ENCODE results near the gene LGALS9. TPM values are rescaled to one million over a fixed set of nuclear protein-coding genes. Genes with fewer than 3 reads are reported as not detected.
"Not testable (repeated sequence)": the region's sequence is repeated elsewhere in the genome, so short reads cannot be mapped to it uniquely, and the experiment has no call there.

The LGALS9 gene
- total RNA-seq, 1 donor from 2014 or later: 9.4 TPM

DNA sequence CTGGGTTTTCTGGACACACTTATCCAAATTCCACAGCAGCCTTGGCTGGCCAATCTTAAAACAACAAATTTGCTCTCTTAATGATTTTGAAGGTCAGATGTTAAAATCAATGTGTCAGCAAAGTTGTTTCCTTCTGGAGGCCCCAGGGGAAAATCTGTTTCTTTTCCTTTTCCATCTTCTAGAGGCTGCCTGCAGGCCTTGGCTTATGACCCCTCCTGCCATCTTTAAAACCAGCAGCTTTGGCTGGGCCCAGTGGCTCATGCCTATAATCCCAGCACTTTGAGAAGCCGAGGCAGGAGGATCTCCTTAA, 3.0 kb downstream of the LGALS9 start:
- Histone ChIP-seq H4K20me1 (ENCODE audit: insufficient read depth, low read length) (peaks cover 4% of the 10 kb centered on the region), H3K4me3 (ENCODE audit: insufficient read depth, low read depth, low read length) (no peak overlapping the region), H3K4me1 (ENCODE audit: insufficient read depth, low read length) (peaks cover 8% of the 10 kb centered on the region), H2AFZ (ENCODE audit: low read depth, low read length) (no peak overlapping the region), H3K36me3 (ENCODE audit: insufficient read depth, low read length) (no peaks in the 10 kb centered on the region), H3K9me3 (ENCODE audit: insufficient read depth, low read depth, low read length) (no peaks in the 10 kb centered on the region), H3K27me3 (ENCODE audit: insufficient read depth, low read length) (no peaks in the 10 kb centered on the region), H3K9ac (ENCODE audit: low read length) (no peak overlapping the region), H3K4me2 (ENCODE audit: low read length) (no peak overlapping the region), H3K79me2 (ENCODE audit: insufficient read depth, low read length) (no peaks in the 10 kb centered on the region), H3K27ac (ENCODE audit: low read depth, low read length) (no peak overlapping the region)
- Mint-ChIP-seq H3K27ac (ENCODE audit: unreplicated experiment) (no peak overlapping the region), H3K9me3 (ENCODE audit: unreplicated experiment) (no peaks in the 10 kb centered on the region), H3K36me3 (ENCODE audit: low read depth, unreplicated experiment) (peaks cover 17% of the 10 kb centered on the region), H3K4me3 (ENCODE audit: unreplicated experiment) (no peak overlapping the region), H3K27me3 (ENCODE audit: low read depth, unreplicated experiment) (no peaks in the 10 kb centered on the region), H3K4me1 (ENCODE audit: low read depth, unreplicated experiment) (peaks cover 8% of the 10 kb centered on the region)
- DNase-seq (ENCODE audit: low read depth) (no peak), FAIRE-seq (no peak)
- TF ChIP-seq EZH2 (IDR thresholded peaks at IDR 0.05; ENCODE audit: insufficient read depth, low read length): no peak
- TF ChIP-seq, protein P1, sequence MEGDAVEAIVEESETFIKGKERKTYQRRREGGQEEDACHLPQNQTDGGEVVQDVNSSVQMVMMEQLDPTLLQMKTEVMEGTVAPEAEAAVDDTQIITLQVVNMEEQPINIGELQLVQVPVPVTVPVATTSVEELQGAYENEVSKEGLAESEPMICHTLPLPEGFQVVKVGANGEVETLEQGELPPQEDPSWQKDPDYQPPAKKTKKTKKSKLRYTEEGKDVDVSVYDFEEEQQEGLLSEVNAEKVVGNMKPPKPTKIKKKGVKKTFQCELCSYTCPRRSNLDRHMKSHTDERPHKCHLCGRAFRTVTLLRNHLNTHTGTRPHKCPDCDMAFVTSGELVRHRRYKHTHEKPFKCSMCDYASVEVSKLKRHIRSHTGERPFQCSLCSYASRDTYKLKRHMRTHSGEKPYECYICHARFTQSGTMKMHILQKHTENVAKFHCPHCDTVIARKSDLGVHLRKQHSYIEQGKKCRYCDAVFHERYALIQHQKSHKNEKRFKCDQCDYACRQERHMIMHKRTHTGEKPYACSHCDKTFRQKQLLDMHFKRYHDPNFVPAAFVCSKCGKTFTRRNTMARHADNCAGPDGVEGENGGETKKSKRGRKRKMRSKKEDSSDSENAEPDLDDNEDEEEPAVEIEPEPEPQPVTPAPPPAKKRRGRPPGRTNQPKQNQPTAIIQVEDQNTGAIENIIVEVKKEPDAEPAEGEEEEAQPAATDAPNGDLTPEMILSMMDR (IDR thresholded peaks at IDR 0.05; ENCODE audit: insufficient read depth, low read depth, low read length): no peak

DNA sequence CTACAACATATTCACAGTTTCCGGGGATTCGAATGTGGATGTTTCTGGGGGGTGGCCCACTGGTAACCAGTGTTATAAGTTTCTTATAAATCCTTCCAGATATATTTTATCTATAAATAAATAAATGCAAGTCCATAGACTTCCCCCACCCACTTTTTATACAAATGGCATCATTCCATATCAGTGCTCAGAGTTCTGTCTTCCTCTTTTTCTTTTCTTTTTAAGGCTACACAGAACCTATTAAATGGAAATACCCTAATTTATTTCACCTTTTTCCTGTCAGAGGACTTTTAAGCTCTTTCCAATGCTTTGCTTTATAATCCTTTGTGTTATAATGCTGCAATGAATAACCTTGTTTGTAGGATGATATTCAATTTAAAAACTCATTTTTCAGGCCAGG, 3.8 kb downstream of the LGALS9 start:
- Histone ChIP-seq H3K9ac (ENCODE audit: low read length) (no peak overlapping the region), H3K9me3 (ENCODE audit: insufficient read depth, low read depth, low read length) (no peaks in the 10 kb centered on the region), H3K4me1 (ENCODE audit: insufficient read depth, low read length) (peaks cover 8% of the 10 kb centered on the region), H3K4me3 (ENCODE audit: insufficient read depth, low read depth, low read length) (no peak overlapping the region), H2AFZ (ENCODE audit: low read depth, low read length) (no peak overlapping the region), H3K4me2 (ENCODE audit: low read length) (no peak overlapping the region), H4K20me1 (ENCODE audit: insufficient read depth, low read length) (peaks cover 2% of the 10 kb centered on the region), H3K79me2 (ENCODE audit: insufficient read depth, low read length) (no peaks in the 10 kb centered on the region), H3K36me3 (ENCODE audit: insufficient read depth, low read length) (no peaks in the 10 kb centered on the region), H3K27me3 (ENCODE audit: insufficient read depth, low read length) (no peaks in the 10 kb centered on the region), H3K27ac (ENCODE audit: low read depth, low read length) (no peak overlapping the region)
- FAIRE-seq (no peak), DNase-seq (ENCODE audit: low read depth) (no peak)
- Mint-ChIP-seq H3K4me3 (ENCODE audit: unreplicated experiment) (no peak overlapping the region), H3K9me3 (ENCODE audit: unreplicated experiment) (no peaks in the 10 kb centered on the region), H3K27ac (ENCODE audit: unreplicated experiment) (no peak overlapping the region), H3K27me3 (ENCODE audit: low read depth, unreplicated experiment) (no peaks in the 10 kb centered on the region), H3K36me3 (ENCODE audit: low read depth, unreplicated experiment) (peaks cover 14% of the 10 kb centered on the region), H3K4me1 (ENCODE audit: low read depth, unreplicated experiment) (peaks cover 8% of the 10 kb centered on the region)
- TF ChIP-seq EZH2 (IDR thresholded peaks at IDR 0.05; ENCODE audit: insufficient read depth, low read length): no peak
- TF ChIP-seq, protein P1 (IDR thresholded peaks at IDR 0.05; ENCODE audit: insufficient read depth, low read depth, low read length): no peak

DNA sequence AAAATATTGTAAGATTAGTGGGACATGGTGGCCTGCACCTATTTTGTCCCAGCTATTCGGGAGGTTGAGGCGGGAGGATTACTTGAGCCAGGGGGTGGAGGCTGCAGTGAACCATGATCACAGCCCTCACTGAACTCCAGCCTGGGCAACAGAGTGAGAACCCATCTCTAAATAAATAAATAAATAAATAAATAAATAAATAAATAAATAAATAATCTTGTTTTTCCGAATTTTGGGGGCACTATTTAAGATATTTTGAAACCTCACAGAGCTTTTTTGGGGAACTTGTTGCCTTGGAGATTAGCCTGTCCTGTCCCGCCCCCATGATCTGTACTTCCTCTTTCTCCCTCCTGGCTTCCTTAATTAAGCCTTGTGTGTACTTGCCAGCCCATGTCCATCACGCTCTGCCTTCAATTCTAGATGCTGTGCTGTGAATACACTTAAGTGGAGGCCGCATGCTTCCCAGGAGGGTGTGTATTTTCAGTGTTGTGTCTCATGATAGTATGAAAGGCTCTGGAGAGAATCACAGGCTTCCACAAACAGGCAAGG, 4.4 kb downstream of the LGALS9 start:
- no peaks in the 10 kb centered on the region for H3K9me3 ChIP-seq (ENCODE audit: insufficient read depth, low read depth, low read length)
- H3K4me3 Mint-ChIP-seq (ENCODE audit: unreplicated experiment): no peak overlapping the region
- H3K36me3 Mint-ChIP-seq (ENCODE audit: low read depth, unreplicated experiment): peaks cover 10% of the 10 kb centered on the region
- H3K27ac Mint-ChIP-seq (ENCODE audit: unreplicated experiment): no peak overlapping the region
- no peaks in the 10 kb centered on the region for H4K20me1 ChIP-seq (ENCODE audit: insufficient read depth, low read length)
- H3K4me2 ChIP-seq (ENCODE audit: low read length): no peak overlapping the region
- TF ChIP-seq EZH2 (IDR thresholded peaks at IDR 0.05; ENCODE audit: insufficient read depth, low read length): no peak
- TF ChIP-seq, protein P1 (IDR thresholded peaks at IDR 0.05; ENCODE audit: insufficient read depth, low read depth, low read length): no peak
- H3K79me2 ChIP-seq (ENCODE audit: insufficient read depth, low read length): no peaks in the 10 kb centered on the region
- H3K4me1 ChIP-seq (ENCODE audit: insufficient read depth, low read length): peaks cover 8% of the 10 kb centered on the region
- peaks cover 7% of the 10 kb centered on the region for H3K4me1 Mint-ChIP-seq (ENCODE audit: low read depth, unreplicated experiment)
- H3K9ac ChIP-seq (ENCODE audit: low read length): no peak overlapping the region
- FAIRE-seq (no peak), DNase-seq (ENCODE audit: low read depth) (no peak)
- H3K27ac ChIP-seq (ENCODE audit: low read depth, low read length): no peak overlapping the region
- H3K27me3 Mint-ChIP-seq (ENCODE audit: low read depth, unreplicated experiment): no peaks in the 10 kb centered on the region
- no peak overlapping the region for H3K4me3 ChIP-seq (ENCODE audit: insufficient read depth, low read depth, low read length)
- H3K9me3 Mint-ChIP-seq (ENCODE audit: unreplicated experiment): no peaks in the 10 kb centered on the region
- H3K27me3 ChIP-seq (ENCODE audit: insufficient read depth, low read length): no peaks in the 10 kb centered on the region
- H2AFZ ChIP-seq (ENCODE audit: low read depth, low read length): no peak overlapping the region
- H3K36me3 ChIP-seq (ENCODE audit: insufficient read depth, low read length): no peaks in the 10 kb centered on the region

DNA sequence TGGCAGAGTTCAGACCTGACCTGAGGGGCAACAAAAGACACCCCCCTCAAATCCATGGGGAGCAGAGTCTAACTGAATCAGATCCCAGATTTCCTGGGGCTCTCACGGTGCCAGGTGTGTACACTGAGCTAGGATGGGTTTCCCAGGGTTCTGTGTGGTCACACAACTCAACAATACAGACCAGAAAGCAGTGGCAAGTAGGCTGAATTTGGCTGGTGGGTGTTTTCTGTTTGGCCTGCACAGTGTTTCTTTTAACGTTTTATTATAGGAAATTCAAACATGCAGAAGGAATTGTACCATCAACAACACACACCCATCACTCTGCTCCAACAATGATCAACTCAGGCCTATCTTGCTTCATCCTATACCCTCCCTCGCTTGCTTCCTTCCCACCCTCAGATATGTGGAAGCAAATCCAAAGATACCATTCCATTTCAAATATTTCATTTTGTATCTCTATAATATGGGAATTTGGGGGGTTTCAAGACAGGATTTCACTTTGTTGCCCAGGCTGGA, 5.1 kb downstream of the LGALS9 start:
- DNase-seq (ENCODE audit: low read depth); H3K4me2 ChIP-seq (ENCODE audit: low read length); H3K27ac Mint-ChIP-seq (ENCODE audit: unreplicated experiment); H3K4me1 ChIP-seq (ENCODE audit: insufficient read depth, low read length); H3K9ac ChIP-seq (ENCODE audit: low read length); H3K27me3 Mint-ChIP-seq (ENCODE audit: low read depth, unreplicated experiment); H3K27ac ChIP-seq (ENCODE audit: low read depth, low read length); H3K9me3 Mint-ChIP-seq (ENCODE audit: unreplicated experiment); FAIRE-seq; H3K27me3 ChIP-seq (ENCODE audit: insufficient read depth, low read length); H3K4me3 ChIP-seq (ENCODE audit: insufficient read depth, low read depth, low read length); H3K9me3 ChIP-seq (ENCODE audit: insufficient read depth, low read depth, low read length); H3K36me3 ChIP-seq (ENCODE audit: insufficient read depth, low read length); H2AFZ ChIP-seq (ENCODE audit: low read depth, low read length); H3K4me1 Mint-ChIP-seq (ENCODE audit: low read depth, unreplicated experiment); H3K36me3 Mint-ChIP-seq (ENCODE audit: low read depth, unreplicated experiment); H4K20me1 ChIP-seq (ENCODE audit: insufficient read depth, low read length); H3K79me2 ChIP-seq (ENCODE audit: insufficient read depth, low read length); H3K4me3 Mint-ChIP-seq (ENCODE audit: unreplicated experiment): not testable (repeated sequence)
